ENCODE results near the gene FDCSP.

GRCh38 chr4:70243091-70243490, 17.2 kb downstream of the FDCSP start:
- TF ChIP-seq CTCF (IDR thresholded peaks at IDR 0.05) (no peak), POLR2A (IDR thresholded peaks at IDR 0.05; ENCODE audit: low read depth) (no peak), POLR2AphosphoS5 (IDR thresholded peaks at IDR 0.05) (no peak)
